Activated CD4-positive, alpha-beta memory T cell treated with anti-CD3 and anti-CD28 coated beads for 36 hours (primary cell): ENCODE results near the gene GRIA1. TPM values are rescaled to one million over a fixed set of nuclear protein-coding genes. Genes with fewer than 3 reads are reported as not detected.
"Not testable (repeated sequence)": the region's sequence is repeated elsewhere in the genome, so short reads cannot be mapped to it uniquely, and the experiment has no call there.

ENCODE experiments used
- CTCF ChIA-PET: fragments of 350-600 bp; sonication (Branson Sonifier 250); formaldehyde crosslinking; loops from one replicate; lab custom pipeline; 2021; ENCODE audit warnings: antibody characterized with exemption, inconsistent platforms; lab: Charles Lee
- POLR2A ChIA-PET: fragments of 350-600 bp; sonication (Branson Sonifier 250); formaldehyde crosslinking; loops from one replicate; lab custom pipeline; 2021; ENCODE audit warnings: antibody characterized with exemption; lab: Charles Lee
- DNase-seq: peaks from one replicate; pipeline ENCODE4 v3.0.0-alpha.2; 2020
- H3K27ac Mint-ChIP-seq: one replicate; pipeline ENCODE4 v1.8.0; 2021; ENCODE audit warnings: mixed read lengths
- H3K27me3 Mint-ChIP-seq: one replicate; pipeline ENCODE4 v1.8.0; 2021; ENCODE audit warnings: mixed read lengths
- H3K36me3 Mint-ChIP-seq: one replicate; pipeline ENCODE4 v1.8.0; 2021; ENCODE audit warnings: mixed read lengths
- H3K4me1 Mint-ChIP-seq: one replicate; pipeline ENCODE4 v1.8.0; 2021; ENCODE audit warnings: low read depth, mixed read lengths
- H3K4me3 Mint-ChIP-seq: one replicate; pipeline ENCODE4 v1.8.0; 2021; ENCODE audit warnings: mild to moderate bottlenecking, mixed read lengths
- H3K9me3 Mint-ChIP-seq: one replicate; pipeline ENCODE4 v1.8.0; 2021; ENCODE audit warnings: mixed read lengths
- intact Hi-C: fragments of 100-400 bp; cut with micrococcal nuclease; formaldehyde crosslinking; loops from one replicate; pipeline ENCODE4 v1.15.1; 2023
- total RNA-seq, 2 experiments: library from RNA; stranded (reverse); gene quantifications; one replicate each; pipeline ENCODE4 v1.2.3, GENCODE V29; 2021

Gene GRIA1
- total RNA-seq, 2 experiments from 2014 or later = not detected

DNA sequence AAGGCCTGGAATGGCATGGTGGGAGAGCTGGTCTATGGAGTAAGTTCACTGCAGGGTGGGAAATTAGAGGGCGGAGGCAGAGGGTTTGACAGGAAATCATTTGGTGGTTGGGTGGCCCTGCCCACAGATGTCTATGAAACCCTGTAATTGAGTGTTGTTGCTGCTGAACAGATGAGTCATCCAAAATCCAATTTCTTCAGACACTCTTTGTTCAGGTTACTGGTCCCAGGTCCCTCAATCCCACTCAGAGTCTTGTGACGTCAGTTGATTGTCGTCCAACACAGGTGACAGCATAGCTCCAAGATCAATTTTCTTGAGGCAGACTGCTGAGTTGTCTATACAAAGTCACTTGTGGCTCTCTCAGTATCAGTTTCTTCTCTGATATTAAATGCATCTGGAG lies 208.6 kb downstream of the GRIA1 start:
- no peak for DNase-seq
- Mint-ChIP-seq H3K9me3 (no peaks in the 10 kb centered on the region), H3K27ac (no peak overlapping the region), H3K4me1 (no peaks in the 10 kb centered on the region), H3K36me3 (no peaks in the 10 kb centered on the region), H3K27me3 (peaks cover 2% of the 10 kb centered on the region), H3K4me3 (no peak overlapping the region)
- intact Hi-C loops = no loop called here
- CTCF ChIA-PET = no interaction called here
- POLR2A ChIA-PET = no interaction called here

DNA sequence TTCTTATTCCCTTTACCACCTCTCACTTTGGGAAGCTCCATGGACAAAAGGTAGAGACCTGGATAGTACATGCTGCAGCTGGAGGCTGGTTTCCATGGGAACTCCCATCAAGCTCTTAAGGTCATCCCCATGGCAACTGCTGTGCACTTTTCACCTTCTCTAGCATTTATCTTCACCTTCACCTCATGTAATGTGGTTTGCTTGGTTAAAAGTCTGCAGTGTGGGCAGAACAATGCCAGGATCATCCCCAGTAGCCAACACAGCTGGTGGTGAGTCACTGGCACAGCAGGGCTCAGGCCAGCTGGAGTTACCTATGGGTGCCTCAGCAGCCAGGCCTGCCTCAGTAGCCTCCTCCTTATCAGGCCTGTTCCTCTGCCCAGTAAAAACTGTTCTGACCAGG lies 210.5 kb downstream of the GRIA1 start:
- Mint-ChIP-seq H3K27me3 (peaks cover 2% of the 10 kb centered on the region), H3K4me1 (no peaks in the 10 kb centered on the region), H3K9me3 (no peaks in the 10 kb centered on the region), H3K36me3 (no peaks in the 10 kb centered on the region), H3K27ac (no peak overlapping the region), H3K4me3 (no peak overlapping the region)
- ChIA-PET POLR2A (no interaction called here), CTCF (no interaction called here)
- no peak for DNase-seq
- intact Hi-C loops = no loop called here

DNA sequence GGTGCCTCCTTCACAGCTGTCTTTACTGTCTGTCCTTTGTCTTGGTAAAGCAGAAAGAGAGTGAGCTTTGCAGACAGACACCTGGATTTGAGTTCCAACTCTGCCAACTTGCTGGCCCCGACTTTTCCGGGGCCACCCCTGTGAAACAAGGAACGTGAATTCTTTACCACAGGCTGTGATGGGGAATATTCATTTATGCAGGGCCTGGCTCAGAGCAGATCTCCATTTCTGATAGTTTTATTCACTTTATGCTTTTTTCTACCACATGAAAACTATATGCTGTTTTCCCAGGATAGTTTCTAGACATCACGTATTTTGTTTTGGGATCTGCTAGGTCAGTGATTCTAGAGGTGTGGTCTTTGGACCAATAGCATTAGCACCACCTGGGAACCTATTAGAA lies 211.8 kb downstream of the GRIA1 start:
- ChIA-PET POLR2A (no interaction called here), CTCF (no interaction called here)
- H3K4me1 Mint-ChIP-seq = no peaks in the 10 kb centered on the region
- peaks cover 2% of the 10 kb centered on the region for H3K27me3 Mint-ChIP-seq
- H3K4me3 Mint-ChIP-seq = no peak overlapping the region
- H3K27ac Mint-ChIP-seq = no peak overlapping the region
- no peaks in the 10 kb centered on the region for H3K36me3 Mint-ChIP-seq
- no peaks in the 10 kb centered on the region for H3K9me3 Mint-ChIP-seq
- intact Hi-C loops = no loop called here
- DNase-seq = no peak

DNA sequence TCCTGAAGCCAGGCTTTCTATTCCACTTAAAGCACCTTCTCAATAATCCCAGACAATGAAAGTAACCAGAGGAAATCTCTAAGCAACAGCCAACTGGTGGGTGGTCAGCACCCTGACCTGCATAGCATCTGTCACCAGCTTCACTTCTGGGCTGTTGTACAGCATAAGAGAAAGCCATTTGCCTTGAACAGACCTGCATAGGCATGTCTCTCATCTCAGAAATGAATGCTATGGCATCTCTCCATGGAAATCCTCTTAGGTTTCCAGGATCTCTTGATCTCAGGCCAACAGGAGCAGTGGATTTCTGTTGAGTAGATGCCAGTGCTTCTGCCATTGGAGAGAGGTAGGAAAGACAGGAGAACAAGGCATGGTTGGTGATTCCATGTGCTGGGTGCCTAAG lies 213.6 kb downstream of the GRIA1 start:
- POLR2A ChIA-PET = no interaction called here
- Mint-ChIP-seq H3K9me3 (no peaks in the 10 kb centered on the region), H3K27me3 (peaks cover 1% of the 10 kb centered on the region), H3K27ac (no peak overlapping the region), H3K4me3 (no peak overlapping the region), H3K4me1 (no peaks in the 10 kb centered on the region), H3K36me3 (no peaks in the 10 kb centered on the region)
- no peak for DNase-seq
- CTCF ChIA-PET = no interaction called here
- intact Hi-C loops = no loop called here

DNA sequence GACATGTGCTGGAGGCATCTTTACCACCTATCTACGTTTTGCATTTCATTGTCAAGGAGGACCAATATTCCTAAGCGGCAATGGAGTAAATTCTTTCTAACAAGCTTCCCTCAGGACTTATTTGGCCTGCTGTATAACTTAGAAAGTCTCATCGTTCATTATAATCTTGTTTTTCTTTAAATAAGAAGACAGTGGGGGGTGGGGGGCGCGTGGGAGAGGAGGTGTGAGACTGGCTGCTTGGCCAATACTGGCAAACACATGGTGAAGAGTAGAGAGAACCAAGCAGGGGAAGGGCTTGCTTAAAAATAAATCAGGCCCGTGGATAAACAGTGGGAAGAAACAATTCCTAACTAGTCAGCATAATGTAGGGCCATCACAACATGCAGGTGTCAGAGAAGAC lies 217.2 kb downstream of the GRIA1 start:
- Mint-ChIP-seq H3K4me3 (no peak overlapping the region), H3K27me3 (no peaks in the 10 kb centered on the region), H3K9me3 (no peaks in the 10 kb centered on the region), H3K27ac (no peak overlapping the region), H3K4me1 (no peaks in the 10 kb centered on the region), H3K36me3 (no peaks in the 10 kb centered on the region)
- POLR2A ChIA-PET = no interaction called here
- intact Hi-C loops = no loop called here
- CTCF ChIA-PET = no interaction called here
- no peak for DNase-seq

DNA sequence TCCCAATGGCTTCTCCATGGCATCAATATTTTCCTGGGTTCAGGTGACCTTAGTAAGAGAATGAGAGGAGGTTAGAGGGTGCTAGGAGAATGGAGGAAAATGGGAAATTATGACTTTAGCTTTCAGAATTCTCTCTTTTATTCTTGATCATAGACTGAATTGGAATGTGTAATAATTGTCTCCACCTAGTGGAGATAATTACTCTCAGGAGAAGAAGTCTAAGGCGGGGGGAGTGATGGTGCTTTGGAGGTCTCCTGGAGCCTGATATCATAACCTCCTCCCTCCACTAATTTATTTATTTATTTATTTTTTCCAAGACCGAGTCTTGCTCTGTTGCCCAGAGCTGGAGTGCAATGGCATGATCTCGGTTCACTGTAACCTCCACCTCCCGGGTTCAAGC lies 221.3 kb downstream of the GRIA1 start:
- no peak for DNase-seq
- H3K27ac Mint-ChIP-seq = no peak overlapping the region
- H3K27me3 Mint-ChIP-seq = no peaks in the 10 kb centered on the region
- POLR2A ChIA-PET = no interaction called here
- CTCF ChIA-PET = interaction anchor here (0.6 kb wide), 1 partner anchor 425 kb away, joined by 3 read pairs; no protein-coding TSS in a partner anchor
- intact Hi-C loops = no loop called here
- no peaks in the 10 kb centered on the region for H3K9me3 Mint-ChIP-seq
- no peaks in the 10 kb centered on the region for H3K4me1 Mint-ChIP-seq
- no peak overlapping the region for H3K4me3 Mint-ChIP-seq
- H3K36me3 Mint-ChIP-seq = no peaks in the 10 kb centered on the region

DNA sequence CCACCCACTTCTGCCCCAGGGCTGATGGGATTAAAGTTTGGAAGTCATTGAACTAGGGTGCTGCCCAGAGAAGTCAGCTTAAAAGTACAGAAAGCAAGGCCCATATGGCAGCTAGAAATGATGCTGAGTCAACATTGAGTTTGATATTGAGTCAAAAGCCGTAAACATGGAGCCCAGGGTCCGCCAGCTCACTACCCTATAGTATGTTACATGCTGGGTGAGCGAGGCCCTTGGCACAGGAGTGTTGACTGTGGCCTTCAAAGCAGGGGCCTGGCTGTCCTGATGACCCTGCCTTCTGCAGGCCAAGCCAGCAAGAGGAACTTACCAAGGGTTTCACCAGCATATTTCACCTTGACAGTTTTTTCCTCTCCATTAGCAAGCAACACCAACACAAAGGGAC lies 222.5 kb downstream of the GRIA1 start:
- ChIA-PET POLR2A (no interaction called here), CTCF (no interaction called here)
- DNase-seq = no peak
- intact Hi-C loops = no loop called here
- H3K9me3 Mint-ChIP-seq = no peaks in the 10 kb centered on the region
- H3K4me3 Mint-ChIP-seq = no peak overlapping the region
- no peaks in the 10 kb centered on the region for H3K27me3 Mint-ChIP-seq
- no peaks in the 10 kb centered on the region for H3K4me1 Mint-ChIP-seq
- H3K36me3 Mint-ChIP-seq = no peaks in the 10 kb centered on the region
- no peak overlapping the region for H3K27ac Mint-ChIP-seq

DNA sequence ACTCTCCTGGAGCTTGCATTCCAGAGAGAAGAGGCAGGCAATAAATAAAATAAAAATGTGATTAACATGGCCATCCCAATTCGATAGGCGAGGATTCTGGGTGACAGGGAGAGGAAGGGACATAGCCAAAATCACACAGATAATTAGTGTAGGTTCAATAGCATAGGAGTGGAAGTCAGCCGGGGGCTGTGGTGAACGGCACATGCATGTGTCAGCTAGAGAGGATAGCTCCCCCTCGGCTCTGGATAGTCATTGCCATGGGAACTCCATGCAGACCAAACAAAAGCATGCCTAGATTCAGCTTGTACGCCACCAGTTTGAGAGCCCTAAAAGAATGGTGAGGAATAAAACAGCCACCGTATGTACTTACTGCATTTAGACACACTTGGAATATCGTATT lies 223.5 kb downstream of the GRIA1 start:
- no peaks in the 10 kb centered on the region for H3K9me3 Mint-ChIP-seq
- no peak for DNase-seq
- POLR2A ChIA-PET = no interaction called here
- no peak overlapping the region for H3K27ac Mint-ChIP-seq
- CTCF ChIA-PET = no interaction called here
- H3K36me3 Mint-ChIP-seq = no peaks in the 10 kb centered on the region
- H3K4me3 Mint-ChIP-seq = no peak overlapping the region
- H3K27me3 Mint-ChIP-seq = no peaks in the 10 kb centered on the region
- H3K4me1 Mint-ChIP-seq = no peaks in the 10 kb centered on the region
- intact Hi-C loops = no loop called here

DNA sequence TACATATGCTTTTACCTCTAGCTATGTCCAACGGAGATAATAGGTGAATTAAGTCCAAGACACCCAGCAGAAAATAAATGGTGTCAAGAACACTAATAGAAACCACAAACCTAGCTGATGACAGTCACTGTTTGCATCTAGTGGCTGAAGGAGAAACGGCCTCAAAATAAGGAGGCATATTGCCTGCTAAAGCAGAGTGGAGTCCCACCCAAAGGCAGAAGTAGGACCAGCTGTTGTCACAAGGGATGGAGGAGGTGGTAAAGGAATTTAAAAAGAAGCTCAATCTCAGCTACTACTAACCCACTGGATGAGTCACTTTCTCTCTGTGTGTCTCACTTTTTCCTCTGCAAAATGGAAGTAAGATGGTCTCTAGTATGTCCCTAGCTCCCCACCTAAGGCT lies 224.3 kb downstream of the GRIA1 start:
- Mint-ChIP-seq H3K36me3 (no peaks in the 10 kb centered on the region), H3K4me3 (no peak overlapping the region), H3K4me1 (no peaks in the 10 kb centered on the region), H3K27ac (no peak overlapping the region), H3K27me3 (no peaks in the 10 kb centered on the region), H3K9me3 (no peaks in the 10 kb centered on the region)
- POLR2A ChIA-PET = no interaction called here
- intact Hi-C loops = no loop called here
- CTCF ChIA-PET = no interaction called here
- no peak for DNase-seq

DNA sequence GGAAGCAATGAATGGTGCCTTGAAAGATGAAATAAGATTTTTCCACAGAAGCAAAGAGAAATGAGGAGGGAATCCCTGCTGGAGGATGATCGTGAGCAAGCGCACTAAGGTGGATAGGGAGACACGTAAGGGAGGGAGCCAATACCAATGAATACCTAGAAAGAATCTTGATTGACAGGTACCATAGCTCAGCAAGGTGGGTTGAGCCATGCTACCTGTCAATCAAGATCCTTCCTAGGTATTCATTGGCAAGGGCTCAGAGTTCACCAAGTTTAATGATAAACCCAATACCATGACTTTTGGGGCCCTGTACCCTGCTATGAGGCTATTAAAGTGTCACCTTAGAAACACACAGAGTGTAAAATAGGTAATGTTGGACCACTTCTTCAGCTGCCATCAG lies 226.8 kb downstream of the GRIA1 start:
- no peak for DNase-seq
- Mint-ChIP-seq H3K36me3 (no peaks in the 10 kb centered on the region), H3K4me3 (no peak overlapping the region), H3K27ac (no peak overlapping the region), H3K27me3 (no peaks in the 10 kb centered on the region), H3K4me1 (no peaks in the 10 kb centered on the region), H3K9me3 (no peaks in the 10 kb centered on the region)
- CTCF ChIA-PET = no interaction called here
- POLR2A ChIA-PET = no interaction called here
- intact Hi-C loops = no loop called here

DNA sequence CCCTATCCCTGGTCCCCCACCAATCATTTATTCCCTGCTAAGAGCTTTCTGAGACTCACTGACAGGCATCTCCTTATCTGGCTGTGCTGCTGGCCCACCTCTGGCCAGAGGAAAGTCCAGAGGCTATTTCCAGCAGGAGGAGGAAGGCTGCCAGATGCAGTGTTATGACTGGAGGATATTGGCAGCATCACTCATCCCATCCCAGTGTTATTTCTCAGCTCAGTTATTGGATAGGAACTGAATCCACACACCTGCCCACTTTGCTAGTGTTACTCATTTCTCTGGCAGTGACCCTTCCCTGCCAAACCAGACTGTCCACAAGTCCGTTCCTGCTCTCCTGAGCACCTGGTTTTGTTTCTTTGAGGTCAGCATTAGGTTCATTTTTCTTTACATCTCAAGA lies 228.2 kb downstream of the GRIA1 start:
- no peak for DNase-seq
- Mint-ChIP-seq H3K4me1 (no peaks in the 10 kb centered on the region), H3K4me3 (no peak overlapping the region), H3K27me3 (no peaks in the 10 kb centered on the region), H3K9me3 (no peaks in the 10 kb centered on the region), H3K36me3 (no peaks in the 10 kb centered on the region), H3K27ac (no peak overlapping the region)
- POLR2A ChIA-PET = no interaction called here
- intact Hi-C loops = no loop called here
- CTCF ChIA-PET = no interaction called here

DNA sequence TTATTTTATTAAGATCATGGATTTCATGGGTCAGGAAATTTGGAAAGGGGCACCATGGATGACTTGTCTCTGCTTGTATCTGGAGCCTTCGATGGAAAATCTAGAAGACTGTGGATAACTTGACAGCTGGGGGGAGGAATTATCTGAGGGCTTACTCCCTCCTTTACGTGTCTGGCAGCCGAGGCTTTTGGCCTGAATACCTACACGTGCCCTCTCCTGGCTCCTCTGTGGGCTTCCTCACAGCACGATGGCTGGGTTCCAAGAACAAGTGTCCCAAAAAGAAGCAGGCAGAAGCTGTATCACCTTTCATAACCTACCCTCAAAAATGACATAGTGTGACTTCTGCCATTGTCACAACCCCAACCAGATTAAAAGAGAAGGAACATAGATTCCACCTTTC lies 228.9 kb downstream of the GRIA1 start:
- Mint-ChIP-seq H3K36me3 (no peaks in the 10 kb centered on the region), H3K4me3 (no peak overlapping the region), H3K9me3 (no peaks in the 10 kb centered on the region), H3K27ac (no peak overlapping the region), H3K27me3 (no peaks in the 10 kb centered on the region), H3K4me1 (no peaks in the 10 kb centered on the region)
- ChIA-PET POLR2A (no interaction called here), CTCF (no interaction called here)
- DNase-seq = no peak
- intact Hi-C loops = no loop called here

DNA sequence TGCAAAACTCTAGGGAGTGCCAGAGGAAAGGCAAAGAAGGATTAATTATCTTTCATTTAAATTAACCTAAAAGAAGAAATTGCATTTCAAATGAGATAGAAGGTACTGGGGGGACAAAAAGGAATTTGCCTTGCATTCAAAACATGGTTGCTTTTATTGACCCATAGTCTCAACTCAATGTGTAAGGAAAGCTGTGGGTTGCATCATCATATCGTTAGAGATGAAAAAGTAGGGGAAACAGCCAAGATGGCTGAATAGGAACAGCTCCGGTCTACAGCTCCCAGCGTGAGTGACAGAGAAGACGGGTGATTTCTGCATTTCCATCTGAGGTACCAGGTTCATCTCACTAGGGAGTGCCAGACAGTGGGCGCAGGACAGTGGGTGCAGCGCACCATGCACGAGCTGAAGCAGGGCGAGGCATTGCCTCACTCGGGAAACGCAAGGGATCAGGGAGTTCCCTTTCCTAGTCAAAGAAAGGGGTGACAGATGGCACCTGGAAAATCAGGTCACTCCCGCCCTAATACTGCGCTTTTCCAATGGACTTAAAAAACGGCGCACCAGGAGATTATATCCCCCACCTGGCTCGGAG lies 232.6 kb downstream of the GRIA1 start:
- H3K27me3 Mint-ChIP-seq, H3K27ac Mint-ChIP-seq, H3K9me3 Mint-ChIP-seq, H3K36me3 Mint-ChIP-seq, intact Hi-C loops, DNase-seq, POLR2A ChIA-PET, CTCF ChIA-PET, H3K4me1 Mint-ChIP-seq, H3K4me3 Mint-ChIP-seq: not testable (repeated sequence)
